ENCODE results near the gene CNDP1.
"Not testable (repeated sequence)": the region's sequence is repeated elsewhere in the genome, so short reads cannot be mapped to it uniquely, and the experiment has no call there.

Gene CNDP1

GRCh38 chr18:74524915-74525314 lies 9.4 kb upstream of the CNDP1 start:
- H3K4me3 Mint-ChIP-seq; H3K4me1 Mint-ChIP-seq; DNase-seq (ENCODE audit: low spot score in 2 of 2); H3K27ac Mint-ChIP-seq; H3K9me3 Mint-ChIP-seq; ATAC-seq: not testable (repeated sequence)
- peaks cover 24% of the 10 kb centered on the region for H3K36me3 Mint-ChIP-seq

DNA sequence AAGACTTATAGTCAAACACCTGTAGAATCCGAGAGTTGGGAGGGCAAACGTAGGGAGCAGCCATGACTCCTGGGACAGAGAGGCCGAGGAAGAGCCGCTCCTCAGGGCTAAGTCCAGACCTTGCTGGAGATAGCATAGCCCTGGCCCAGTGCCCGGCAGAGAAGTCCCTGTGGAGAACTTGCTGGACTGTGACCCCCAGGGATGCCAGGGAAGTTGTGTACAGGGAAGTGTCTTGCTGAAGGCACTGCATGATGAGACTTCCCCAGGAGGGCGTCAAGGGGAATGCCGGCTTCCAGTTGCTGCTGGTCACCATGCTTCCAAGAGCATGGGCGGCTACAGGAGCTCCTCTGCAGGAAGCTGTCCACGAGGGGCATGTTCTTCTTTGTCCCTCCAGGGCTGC lies 8.6 kb upstream of the CNDP1 start:
- ATAC-seq (no peak), DNase-seq (ENCODE audit: low spot score in 2 of 2) (no peak)
- Mint-ChIP-seq H3K36me3 (peaks cover 15% of the 10 kb centered on the region), H3K27ac (no peak overlapping the region), H3K4me3 (no peak overlapping the region), H3K4me1 (no peaks in the 10 kb centered on the region), H3K9me3 (no peaks in the 10 kb centered on the region)

GRCh38 chr18:74526488-74526887 lies 7.8 kb upstream of the CNDP1 start:
- Mint-ChIP-seq H3K4me3 (no peak overlapping the region), H3K36me3 (peaks cover 9% of the 10 kb centered on the region), H3K4me1 (no peaks in the 10 kb centered on the region), H3K27ac (no peak overlapping the region), H3K9me3 (no peaks in the 10 kb centered on the region)
- ATAC-seq = no peak
- DNase-seq (ENCODE audit: low spot score in 2 of 2) = no peak

- no peaks in the 10 kb centered on the region for H3K4me1 Mint-ChIP-seq
- H3K9me3 Mint-ChIP-seq = no peaks in the 10 kb centered on the region
- H3K27ac Mint-ChIP-seq = no peak overlapping the region
- no peak overlapping the region for H3K4me3 Mint-ChIP-seq
- H3K36me3 Mint-ChIP-seq = no peaks in the 10 kb centered on the region
- DNase-seq (ENCODE audit: low spot score in 2 of 2) (no peak), ATAC-seq (no peak)
These were observed 5.8 kb upstream of the CNDP1 start for GRCh38 chr18:74528478-74528877.

- Mint-ChIP-seq H3K4me1 (no peaks in the 10 kb centered on the region), H3K4me3 (no peak overlapping the region), H3K36me3 (no peaks in the 10 kb centered on the region), H3K9me3 (no peaks in the 10 kb centered on the region), H3K27ac (no peak overlapping the region)
- DNase-seq (ENCODE audit: low spot score in 2 of 2) (no peak), ATAC-seq (no peak)
These were observed 5.4 kb upstream of the CNDP1 start for GRCh38 chr18:74528913-74529312.

DNA sequence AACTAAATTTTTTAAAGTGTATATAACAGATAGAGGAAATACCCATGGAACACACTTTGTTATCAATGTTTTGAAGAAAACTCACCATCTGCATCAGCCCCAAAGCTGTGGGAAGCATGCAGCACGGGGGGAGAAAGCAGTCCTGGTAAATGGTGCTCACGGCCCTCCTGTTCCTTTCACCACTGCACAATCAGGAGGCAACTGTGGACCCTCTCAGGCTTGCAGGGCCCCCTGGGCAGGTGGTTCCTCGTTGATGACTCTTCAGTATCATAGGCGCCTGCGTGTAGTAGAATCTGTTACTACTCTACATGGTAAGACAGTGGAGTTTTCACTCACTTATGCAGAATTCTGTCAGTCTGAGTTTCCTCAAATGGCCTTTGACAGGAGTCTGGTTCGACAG lies 4.9 kb upstream of the CNDP1 start:
- DNase-seq (ENCODE audit: low spot score in 2 of 2) (no peak), ATAC-seq (no peak)
- H3K4me1 Mint-ChIP-seq = no peaks in the 10 kb centered on the region
- H3K27ac Mint-ChIP-seq = no peak overlapping the region
- H3K9me3 Mint-ChIP-seq = no peaks in the 10 kb centered on the region
- no peaks in the 10 kb centered on the region for H3K36me3 Mint-ChIP-seq
- H3K4me3 Mint-ChIP-seq = no peak overlapping the region

GRCh38 chr18:74529811-74530583 lies 4.3 kb upstream of the CNDP1 start:
- Mint-ChIP-seq H3K4me3 (no peak overlapping the region), H3K4me1 (no peaks in the 10 kb centered on the region), H3K36me3 (no peaks in the 10 kb centered on the region), H3K9me3 (no peaks in the 10 kb centered on the region), H3K27ac (no peak overlapping the region)
- ATAC-seq (no peak), DNase-seq (ENCODE audit: low spot score in 2 of 2) (no peak)

DNA sequence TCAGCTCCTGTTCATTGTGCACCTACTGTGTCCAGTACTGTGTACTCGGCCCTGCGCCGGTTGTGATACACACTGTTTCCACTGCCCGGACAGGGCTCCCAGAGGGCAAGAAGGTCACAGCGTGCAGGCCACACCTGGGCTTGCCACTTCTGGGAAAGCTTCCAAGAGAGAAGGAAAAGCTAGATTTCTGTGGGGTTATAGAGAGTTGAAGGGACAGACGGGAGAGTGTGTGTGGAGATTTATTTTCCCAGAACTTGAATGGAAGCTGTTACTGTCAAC lies 3.8 kb upstream of the CNDP1 start:
- Mint-ChIP-seq H3K4me3 (no peak overlapping the region), H3K27ac (no peak overlapping the region), H3K9me3 (no peaks in the 10 kb centered on the region), H3K36me3 (no peaks in the 10 kb centered on the region), H3K4me1 (no peaks in the 10 kb centered on the region)
- ATAC-seq = no peak
- DNase-seq (ENCODE audit: low spot score in 2 of 2) = no peak

GRCh38 chr18:74531043-74531442 lies 3.3 kb upstream of the CNDP1 start:
- no peak overlapping the region for H3K27ac Mint-ChIP-seq
- H3K9me3 Mint-ChIP-seq = no peaks in the 10 kb centered on the region
- H3K36me3 Mint-ChIP-seq = no peaks in the 10 kb centered on the region
- no peaks in the 10 kb centered on the region for H3K4me1 Mint-ChIP-seq
- H3K4me3 Mint-ChIP-seq = no peak overlapping the region
- no peak for DNase-seq (ENCODE audit: low spot score in 2 of 2)
- no peak for ATAC-seq

- ATAC-seq = no peak
- DNase-seq (ENCODE audit: low spot score in 2 of 2) = no peak
- H3K9me3 Mint-ChIP-seq = no peaks in the 10 kb centered on the region
- no peak overlapping the region for H3K4me3 Mint-ChIP-seq
- no peaks in the 10 kb centered on the region for H3K36me3 Mint-ChIP-seq
- H3K27ac Mint-ChIP-seq = no peak overlapping the region
- H3K4me1 Mint-ChIP-seq = no peaks in the 10 kb centered on the region
These were observed 1.7 kb upstream of the CNDP1 start for GRCh38 chr18:74532511-74533025.

- no peak overlapping the region for H3K27ac Mint-ChIP-seq
- no peaks in the 10 kb centered on the region for H3K4me1 Mint-ChIP-seq
- H3K36me3 Mint-ChIP-seq = no peaks in the 10 kb centered on the region
- H3K4me3 Mint-ChIP-seq = no peak overlapping the region
- ATAC-seq (no peak), DNase-seq (ENCODE audit: low spot score in 2 of 2) (no peak)
- no peaks in the 10 kb centered on the region for H3K9me3 Mint-ChIP-seq
These were observed 634 bp upstream of the CNDP1 start for GRCh38 chr18:74533666-74534065.

DNA sequence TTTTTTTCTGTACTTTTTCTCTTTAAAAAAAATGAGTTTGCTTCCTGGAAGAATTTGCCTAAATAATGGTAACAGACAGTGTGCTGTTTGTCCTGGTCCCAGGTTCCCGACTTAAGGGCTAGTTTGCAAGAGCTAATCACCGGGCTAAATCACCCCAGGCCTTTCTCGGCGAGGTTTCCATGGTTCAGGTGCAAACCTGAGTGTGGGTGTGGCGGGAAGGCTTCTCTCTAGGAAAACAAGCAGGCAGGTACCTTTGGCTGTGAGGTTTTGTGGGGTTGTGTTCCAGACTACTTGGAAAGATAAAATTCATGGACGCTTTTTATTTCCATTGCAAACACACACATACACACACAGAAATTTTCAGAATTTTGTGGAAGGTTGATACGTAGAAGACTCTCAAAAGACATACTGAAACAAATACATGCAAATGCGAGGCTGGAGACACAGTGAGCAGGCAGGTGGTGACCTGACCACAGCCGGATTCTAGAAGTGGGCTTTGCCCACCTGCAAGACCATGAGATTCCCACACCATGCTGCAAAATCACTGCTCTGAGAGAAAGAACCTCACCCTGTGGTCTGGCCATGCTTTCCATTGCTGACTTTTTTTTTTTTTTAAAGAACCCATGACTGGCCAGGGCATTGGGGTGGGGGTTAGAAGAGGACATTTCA lies 815 bp downstream of the CNDP1 start:
- Mint-ChIP-seq H3K36me3 (no peaks in the 10 kb centered on the region), H3K4me3 (no peak overlapping the region)
- no peak for ATAC-seq

DNA sequence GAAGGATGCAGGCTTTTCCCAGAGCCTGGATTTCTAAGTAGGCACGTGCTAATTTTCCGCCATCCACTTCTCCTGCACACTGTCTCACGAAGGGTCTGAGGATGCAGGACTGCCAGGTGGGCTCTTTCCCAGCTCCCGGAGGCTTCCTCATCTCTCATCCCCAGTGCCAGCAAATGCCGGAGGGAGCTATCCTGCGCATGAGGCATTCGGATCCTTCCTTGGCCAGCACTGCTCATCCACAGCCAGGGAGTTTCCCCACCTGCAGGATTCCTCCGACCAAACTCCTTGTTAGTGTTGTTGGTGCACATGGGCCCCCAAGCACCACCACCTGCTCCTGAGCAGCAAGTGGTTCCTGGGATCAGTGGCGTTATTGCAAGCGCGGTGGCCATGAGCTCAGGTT lies 5.0 kb downstream of the CNDP1 start:
- DNase-seq (ENCODE audit: low spot score in 2 of 2) (no peak), ATAC-seq (no peak)
- no peak overlapping the region for H3K27ac Mint-ChIP-seq
- no peaks in the 10 kb centered on the region for H3K9me3 Mint-ChIP-seq
- H3K4me3 Mint-ChIP-seq = no peak overlapping the region
- H3K4me1 Mint-ChIP-seq = peaks cover 10% of the 10 kb centered on the region
- no peaks in the 10 kb centered on the region for H3K36me3 Mint-ChIP-seq

More for the DNA sequence above, 815 bp downstream of the CNDP1 start:
- no peak overlapping the region for H3K27ac Mint-ChIP-seq
- no peaks in the 10 kb centered on the region for H3K4me1 Mint-ChIP-seq
- no peak for DNase-seq (ENCODE audit: low spot score in 2 of 2)
- H3K9me3 Mint-ChIP-seq = no peaks in the 10 kb centered on the region

- peak; percentile 39 for ATAC-seq
- no peak overlapping the region for H3K27ac Mint-ChIP-seq
- H3K9me3 Mint-ChIP-seq = no peaks in the 10 kb centered on the region
- H3K36me3 Mint-ChIP-seq = no peaks in the 10 kb centered on the region
- H3K4me1 Mint-ChIP-seq = peaks cover 10% of the 10 kb centered on the region
- no peak overlapping the region for H3K4me3 Mint-ChIP-seq
- DNase-seq (ENCODE audit: low spot score in 2 of 2) = no peak
These were observed 6.5 kb downstream of the CNDP1 start for GRCh38 chr18:74540652-74541421.

DNA sequence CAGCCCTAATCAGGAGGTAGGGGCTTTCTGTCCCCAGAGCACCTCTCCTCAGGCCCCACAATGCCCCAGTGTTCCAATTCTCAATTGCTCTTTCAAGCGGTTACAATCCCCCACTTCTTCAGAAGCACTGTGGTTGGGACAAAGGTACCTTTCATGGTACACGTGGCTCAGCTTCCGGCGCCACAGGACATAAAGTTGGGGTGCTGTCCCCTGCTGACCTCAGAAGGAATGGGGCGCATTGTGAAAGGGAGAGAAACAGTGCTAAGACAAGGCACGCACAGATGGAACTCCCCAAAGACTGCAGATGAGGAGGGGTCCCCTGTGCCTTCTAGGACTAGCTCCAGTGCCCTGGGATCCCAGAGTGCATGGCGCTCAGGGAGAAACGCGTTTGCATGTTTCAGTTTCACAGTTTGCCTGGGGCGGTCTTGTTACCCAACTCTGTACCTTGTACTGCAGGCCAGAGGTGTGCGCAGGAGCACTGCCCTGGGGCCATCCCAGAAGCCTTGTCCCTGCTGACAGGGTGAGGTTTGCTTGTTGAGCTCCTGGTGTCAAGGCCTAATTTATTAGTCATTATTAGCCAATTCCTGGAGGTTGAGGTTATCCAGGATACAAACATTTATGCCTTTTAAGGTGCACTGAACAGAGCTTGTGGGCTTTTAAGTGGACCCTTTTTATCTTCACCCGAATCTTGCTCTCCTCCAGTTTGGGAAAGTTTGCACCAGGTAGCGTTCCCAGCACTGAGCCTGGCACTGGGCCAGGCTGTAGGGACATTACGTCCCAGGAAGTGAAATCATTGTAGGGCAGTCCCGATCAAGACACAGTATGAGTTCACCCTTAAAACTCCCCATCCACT lies 7.6 kb downstream of the CNDP1 start:
- H3K36me3 Mint-ChIP-seq = no peaks in the 10 kb centered on the region
- H3K9me3 Mint-ChIP-seq = no peaks in the 10 kb centered on the region
- no peak overlapping the region for H3K4me3 Mint-ChIP-seq
- H3K27ac Mint-ChIP-seq = no peak overlapping the region
- no peak for ATAC-seq
- DNase-seq (ENCODE audit: low spot score in 2 of 2) = no peak
- H3K4me1 Mint-ChIP-seq = peaks cover 10% of the 10 kb centered on the region
